OCI-LY7 (cell line): Measurements from ENCODE around the gene SUPT4H1. TPM values are rescaled to one million over a fixed set of nuclear protein-coding genes. Genes with fewer than 3 reads are reported as not detected.

Experiments used
- Bru-seq: library from RNA; stranded (reverse); fragments of 400-500 nt; gene quantifications from one replicate; lab custom pipeline; 2021; lab: Mats Ljungman, UMichigan
- BruChase-seq, 2 experiments: library from RNA; stranded (reverse); fragments of 400-500 nt; gene quantifications; one replicate each; lab custom pipeline; 2021; lab: Mats Ljungman, UMichigan
- BruUV-seq: library from RNA; stranded (reverse); fragments of 400-500 nt; replicated peaks from 2 replicates; lab custom pipeline; 2021; lab: Mats Ljungman, UMichigan
- CTCF ChIA-PET: fragments of 300-600 bp; sonication (Branson Sonifier 250); formaldehyde crosslinking; loops from one replicate; lab custom pipeline; 2022; ENCODE audit warnings: antibody characterized with exemption; ENCODE audit not compliant: unreplicated experiment; lab: Charles Lee
- POLR2A ChIA-PET: fragments of 300-600 bp; sonication (Branson Sonifier 250); formaldehyde crosslinking; loops from one replicate; lab custom pipeline; 2022; ENCODE audit warnings: antibody characterized with exemption; lab: Charles Lee
- DNase-seq: peaks from one replicate; pipeline ENCODE4 v3.0.0-alpha.2; 2015; ENCODE audit warnings: low spot score
- H2AFZ ChIP-seq: fragments of 200-600 bp; sonication (generic), shearing (Covaris generic); 2 replicates; pipeline ENCODE4 v1.6.1; 2014; ENCODE audit warnings: mild to moderate bottlenecking, antibody characterized with exemption, low read length, moderate library complexity
- H3K27ac ChIP-seq: fragments of 200-600 bp; sonication (generic); 2 replicates; pipeline ENCODE4 v1.5.1; 2014; ENCODE audit warnings: mixed run types, low read depth, mild to moderate bottlenecking, moderate library complexity, low read length, inconsistent platforms; ENCODE audit not compliant: poor library complexity, severe bottlenecking
- H3K36me3 ChIP-seq: fragments of 200-600 bp; sonication (generic); 2 replicates; pipeline ENCODE4 v1.6.1; 2014; ENCODE audit warnings: mild to moderate bottlenecking, antibody characterized with exemption, low read length, moderate library complexity, mixed read lengths; ENCODE audit not compliant: insufficient read depth
- H3K4me1 ChIP-seq: fragments of 200-600 bp; sonication (generic); 2 replicates; pipeline ENCODE4 v1.5.1; 2014; ENCODE audit warnings: mild to moderate bottlenecking, low read length; ENCODE audit not compliant: insufficient read depth, poor library complexity, severe bottlenecking
- H3K4me2 ChIP-seq: fragments of 200-600 bp; sonication (generic); 2 replicates; pipeline ENCODE4 v1.6.1; 2014; ENCODE audit warnings: mild to moderate bottlenecking, low read length
- H3K4me3 ChIP-seq: fragments of 200-600 bp; sonication (generic); 2 replicates; pipeline ENCODE4 v1.5.1; 2014; ENCODE audit warnings: mild to moderate bottlenecking, low read depth, low read length; ENCODE audit not compliant: poor library complexity, severe bottlenecking
- H3K79me2 ChIP-seq: fragments of 200-600 bp; sonication (generic); 2 replicates; pipeline ENCODE4 v1.6.1; 2016; ENCODE audit warnings: low read depth, mild to moderate bottlenecking, low read length, moderate library complexity, mixed read lengths; ENCODE audit not compliant: insufficient read depth
- H3K9me2 ChIP-seq: fragments of 200-600 bp; sonication (generic); 2 replicates; pipeline ENCODE4 v1.6.1; 2016; ENCODE audit warnings: mild to moderate bottlenecking, low read length, mixed read lengths; ENCODE audit not compliant: insufficient read depth
- H3K9me3 ChIP-seq: fragments of 200-600 bp; sonication (generic); 2 replicates; pipeline ENCODE4 v1.6.1; 2014; ENCODE audit warnings: mild to moderate bottlenecking, mixed run types, low read length, mixed read lengths
- H4K20me1 ChIP-seq: fragments of 200-600 bp; sonication (generic); 2 replicates; pipeline ENCODE4 v1.6.1; 2014; ENCODE audit warnings: mild to moderate bottlenecking, antibody characterized with exemption, low read length, moderate library complexity, mixed read lengths; ENCODE audit not compliant: insufficient read depth
- EZH2phosphoT487 ChIP-seq: fragments of 200-600 bp; sonication (generic); IDR thresholded peaks from 2 replicates; pipeline ENCODE4 v1.6.1; 2018; ENCODE audit warnings: low read depth, borderline replicate concordance, mild to moderate bottlenecking, mixed run types, antibody characterized with exemption, low read length, moderate library complexity, mixed read lengths
- intact Hi-C: fragments of 100-400 bp; cut with micrococcal nuclease; formaldehyde crosslinking; loops from one replicate; pipeline ENCODE4 v1.10.0; 2022; ENCODE audit not compliant: unreplicated experiment
- long read RNA-seq: library from polyadenylated mRNA; stranded (forward); transcript quantifications from one replicate; pipeline ENCODE4 v2.0.0, GENCODE V29; 2022
- total RNA-seq, 2 experiments: library from RNA; depleted of rRNA in 1 of 2; stranded (reverse); fragments of >200 nt in 1 of 2; shearing (Covaris generic) in 1 of 2; gene quantifications; 2 replicates each; pipeline ENCODE4 v1.2.3, GENCODE V29; 2014 to 2022
- TF ChIP-seq, protein P1 (sequence below): fragments of 200-600 bp; sonication (generic); conservative IDR thresholded peaks from 2 replicates; pipeline ENCODE4 v1.5.1; 2014; ENCODE audit warnings: mild to moderate bottlenecking, antibody characterized with exemption, low read length, moderate library complexity, mixed read lengths

The SUPT4H1 gene
- 41.1 and 56.5 TPM in 2 replicates for total RNA-seq (2014; rRNA removed; shearing (Covaris generic))
- total RNA-seq (2022): 65.5 and 78.4 TPM in 2 replicates
- percentile 85 among the genes with signal in this experiment for Bru-seq, nascent RNA
- percentile 90 among the genes with signal in this experiment for BruChase-seq, experiment 1, labeled RNA remaining after a 6-hour chase
- BruChase-seq, experiment 2, labeled RNA remaining after a 2-hour chase: percentile 93 among the genes with signal in this experiment
- long read RNA-seq, transcript SUPT4H1-201 (5 exons, 1,489 nt): major isoform, 5 of 7 reads
- long read RNA-seq, partial matches to known transcripts: 0 of 7 reads
- long read RNA-seq, other reads (novel, unspliced or antisense): 0 of 7 reads

DNA sequence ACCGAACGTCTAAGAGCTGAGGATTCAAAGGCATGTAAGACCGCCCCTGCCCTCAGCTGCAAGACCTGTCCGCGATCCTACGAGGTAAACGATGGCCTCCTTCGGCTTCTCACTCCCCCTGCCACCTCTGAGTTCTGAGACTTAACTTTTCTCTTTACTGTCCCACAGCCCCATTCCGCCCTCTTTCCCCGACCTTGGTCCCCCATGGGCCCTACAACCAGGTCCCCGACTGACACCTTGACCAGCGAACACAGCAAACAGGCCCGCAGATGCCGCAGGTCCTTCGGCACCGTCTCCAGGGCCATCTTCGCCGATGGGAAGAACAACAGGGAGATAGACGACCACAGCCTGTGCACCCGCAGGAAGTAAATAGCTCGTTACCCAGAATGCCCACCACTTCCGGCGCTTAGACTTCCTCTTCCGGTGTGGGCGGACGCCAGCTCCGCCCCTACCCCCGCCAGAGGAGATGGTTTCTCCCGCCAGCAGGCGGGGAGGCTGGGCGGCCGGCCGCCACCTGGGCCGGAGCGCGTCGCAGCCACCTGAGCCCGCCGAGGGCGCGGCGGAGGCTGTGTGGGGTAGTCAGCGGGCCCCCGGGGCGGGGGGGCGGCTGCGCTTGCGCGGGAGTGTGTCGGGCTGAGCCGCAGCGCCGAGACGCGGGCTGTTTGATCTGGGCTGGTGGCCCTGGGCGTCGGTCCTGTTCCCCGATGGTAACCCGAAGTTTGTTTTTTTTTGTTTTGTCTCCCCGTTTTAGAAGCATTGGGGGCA lies at the start of gene SUPT4H1:
Gene SUPT4H1 (minus strand): TSS at position 371 of the 765 bp plus-strand sequence. CDS start 66 bp downstream, at position 305.
- Histone ChIP-seq H3K4me2 (peak within 1 kb of the TSS; percentile 99), H3K79me2 (peaks cover 48% of the 10 kb centered on the region; the same call in 1 of the 2 replicates), H3K27ac (peak within 1 kb of the TSS; percentile 85), H3K4me3 (peak within 1 kb of the TSS; percentile 79), H3K36me3 (peaks cover 39% of the 10 kb centered on the region), H4K20me1 (peaks cover 12% of the 10 kb centered on the region; the same call in 1 of the 2 replicates), H2AFZ (peak within 1 kb of the TSS; percentile 47; the same call in 1 of the 2 replicates), H3K9me2 (no peaks in the 10 kb centered on the region), H3K4me1 (peaks cover 34% of the 10 kb centered on the region), H3K9me3 (no peaks in the 10 kb centered on the region)
- DNase-seq: peak; percentile 98
- intact Hi-C loops: loop anchor here (1.0 to 2.0 kb wide), 3 partner anchors 15 to 65 kb away; partner anchors contain the start of gene RNF43
- BruUV-seq: no TSS peak
- POLR2A ChIA-PET: interaction anchor here (0.9 to 4.5 kb wide), 11 partner anchors 8 to 68 kb away, joined by 3 to 37 read pairs (median 8); partner anchors contain the start of gene RNF43
- no peak for TF ChIP-seq EZH2phosphoT487
- TF ChIP-seq, protein P1, sequence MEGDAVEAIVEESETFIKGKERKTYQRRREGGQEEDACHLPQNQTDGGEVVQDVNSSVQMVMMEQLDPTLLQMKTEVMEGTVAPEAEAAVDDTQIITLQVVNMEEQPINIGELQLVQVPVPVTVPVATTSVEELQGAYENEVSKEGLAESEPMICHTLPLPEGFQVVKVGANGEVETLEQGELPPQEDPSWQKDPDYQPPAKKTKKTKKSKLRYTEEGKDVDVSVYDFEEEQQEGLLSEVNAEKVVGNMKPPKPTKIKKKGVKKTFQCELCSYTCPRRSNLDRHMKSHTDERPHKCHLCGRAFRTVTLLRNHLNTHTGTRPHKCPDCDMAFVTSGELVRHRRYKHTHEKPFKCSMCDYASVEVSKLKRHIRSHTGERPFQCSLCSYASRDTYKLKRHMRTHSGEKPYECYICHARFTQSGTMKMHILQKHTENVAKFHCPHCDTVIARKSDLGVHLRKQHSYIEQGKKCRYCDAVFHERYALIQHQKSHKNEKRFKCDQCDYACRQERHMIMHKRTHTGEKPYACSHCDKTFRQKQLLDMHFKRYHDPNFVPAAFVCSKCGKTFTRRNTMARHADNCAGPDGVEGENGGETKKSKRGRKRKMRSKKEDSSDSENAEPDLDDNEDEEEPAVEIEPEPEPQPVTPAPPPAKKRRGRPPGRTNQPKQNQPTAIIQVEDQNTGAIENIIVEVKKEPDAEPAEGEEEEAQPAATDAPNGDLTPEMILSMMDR: no peak
- CTCF ChIA-PET: interaction anchor here (0.5 to 1.5 kb wide), 4 partner anchors 17 to 1095 kb away, joined by 3 to 7 read pairs (median 4); partner anchors contain the start of gene RNF43

DNA sequence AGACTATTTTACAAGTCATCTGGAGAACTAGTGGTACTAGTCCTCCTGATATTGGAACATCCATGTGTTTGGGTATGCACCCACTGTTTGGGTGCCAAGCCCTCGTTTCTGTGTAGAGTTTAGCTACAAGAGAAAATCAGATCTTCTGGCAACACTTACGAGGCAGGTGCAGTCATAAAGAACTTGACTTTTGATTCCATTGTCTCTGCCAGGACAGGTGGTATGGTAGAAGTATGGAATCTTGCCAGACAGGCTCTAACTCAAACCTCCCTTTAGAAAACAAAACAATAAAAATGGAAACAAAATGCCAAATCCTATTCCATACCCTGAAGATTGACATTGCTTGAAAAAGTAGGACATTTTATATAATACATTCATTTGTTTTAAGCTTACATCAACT lies 49.3 kb upstream of the SUPT4H1 start:
- no peaks in the 10 kb centered on the region for H3K9me2 ChIP-seq
- no peak for DNase-seq
- no peak overlapping the region for H3K27ac ChIP-seq
- H2AFZ ChIP-seq: no peak overlapping the region
- H3K36me3 ChIP-seq: no peaks in the 10 kb centered on the region
- H3K4me3 ChIP-seq: no peak overlapping the region
- H3K4me2 ChIP-seq: no peak overlapping the region
- H3K79me2 ChIP-seq: no peaks in the 10 kb centered on the region
- H4K20me1 ChIP-seq: no peaks in the 10 kb centered on the region
- POLR2A ChIA-PET: interaction anchor here (0.6 kb wide), 1 partner anchor 286 kb away, joined by 3 read pairs; no protein-coding TSS in a partner anchor
- intact Hi-C loops: no loop called here
- CTCF ChIA-PET: no interaction called here
- H3K9me3 ChIP-seq: no peaks in the 10 kb centered on the region
- BruUV-seq: no TSS peak
- H3K4me1 ChIP-seq: no peaks in the 10 kb centered on the region
- TF ChIP-seq, protein P1: no peak
- TF ChIP-seq EZH2phosphoT487: no peak
